Measurements from ENCODE around the gene C16orf95.

- no peak for TF ChIP-seq CTCF (IDR thresholded peaks at IDR 0.05)
- TF ChIP-seq POLR2AphosphoS5 (IDR thresholded peaks at IDR 0.05; ENCODE audit: low read depth, low read length): no peak
- no peak for TF ChIP-seq REST (IDR thresholded peaks at IDR 0.05; ENCODE audit: insufficient read depth in 1 of 2, low read depth in 2 of 2, low read length in 1 of 2)
- TF ChIP-seq TCF7L2 (IDR thresholded peaks at IDR 0.05; ENCODE audit: low read depth, low read length): no peak
- TF ChIP-seq SIN3A (IDR thresholded peaks at IDR 0.05; ENCODE audit: borderline replicate concordance, insufficient read depth, low read depth, low read length): no peak
Measured at GRCh38 chr16:87293990-87294389, 23.2 kb downstream of the C16orf95 start.
